Natural killer cell (primary cell): ENCODE data around the gene ZNF286A. TPM values are rescaled to one million over a fixed set of nuclear protein-coding genes. Genes with fewer than 3 reads are reported as not detected.
"Not testable (repeated sequence)": the region's sequence is repeated elsewhere in the genome, so short reads cannot be mapped to it uniquely, and the experiment has no call there.

Experiments
- ATAC-seq, 3 donors: fragments of 150-1000 bp in 2 of 3; fragments of 200-7000 bp in 1 of 3; cut with Tn5 transposase; 1 replicate in 1 of 3; 2 replicates in 2 of 3; pipeline ENCODE4 v1.10.0; 2021; ENCODE audit warnings: mild to moderate bottlenecking in 2 of 3, moderate library complexity in 2 of 3
- DNase-seq, 2 donors: peaks; one replicate each; pipeline versions ENCODE4 v3.0.0 to v3.0.0-alpha.2; 2013 to 2021; ENCODE audit warnings: mixed read lengths in 1 of 2
- H3K27ac ChIP-seq: one replicate; pipeline ENCODE4 v1.5.1; 2013; ENCODE audit warnings: mild to moderate bottlenecking, low read length
- H3K27me3 ChIP-seq: one replicate; pipeline ENCODE4 v1.6.1; 2013; ENCODE audit warnings: low read length; ENCODE audit not compliant: control insufficient read depth, insufficient read depth
- H3K36me3 ChIP-seq: one replicate; pipeline ENCODE4 v1.6.1; 2013; ENCODE audit warnings: low read length; ENCODE audit not compliant: control insufficient read depth, insufficient read depth
- H3K4me1 ChIP-seq: one replicate; pipeline ENCODE4 v1.6.1; 2013; ENCODE audit warnings: low read length; ENCODE audit not compliant: control insufficient read depth, insufficient read depth
- H3K4me3 ChIP-seq: one replicate; pipeline ENCODE4 v1.5.1; 2013; ENCODE audit warnings: low read length
- H3K9me3 ChIP-seq: one replicate; pipeline ENCODE4 v1.6.1; 2013; ENCODE audit warnings: low read length; ENCODE audit not compliant: control insufficient read depth, insufficient read depth
- H3K27ac Mint-ChIP-seq, 2 donors: one replicate each; pipeline ENCODE4 v1.8.0; 2022; ENCODE audit warnings: mild to moderate bottlenecking in 2 of 2, mixed read lengths in 2 of 2, moderate library complexity in 1 of 2
- H3K27me3 Mint-ChIP-seq, 2 donors: one replicate each; pipeline ENCODE4 v1.8.0; 2022; ENCODE audit warnings: low read depth in 2 of 2, mixed read lengths in 2 of 2
- H3K36me3 Mint-ChIP-seq: one replicate; pipeline ENCODE4 v1.8.0; 2022; ENCODE audit warnings: mixed read lengths
- H3K4me1 Mint-ChIP-seq, 2 donors: one replicate each; pipeline ENCODE4 v1.8.0; 2022; ENCODE audit warnings: mixed read lengths in 2 of 2
- H3K4me3 Mint-ChIP-seq: one replicate; pipeline ENCODE4 v1.8.0; 2022; ENCODE audit warnings: mild to moderate bottlenecking, moderate library complexity, mixed read lengths
- H3K9me3 Mint-ChIP-seq, 2 donors: one replicate each; pipeline ENCODE4 v1.8.0; 2022; ENCODE audit warnings: mixed read lengths in 2 of 2
- CTCF ChIP-seq: fragments of 200-600 bp; IDR thresholded peaks from one replicate; pipeline ENCODE4 v1.8.0; 2022; ENCODE audit warnings: antibody characterized with exemption
- WGBS: methylation state at CpG from one replicate; pipeline ENCODE4 v1.1.7; 2013; ENCODE audit warnings: missing lambda C conversion rate; ENCODE audit not compliant: insufficient coverage; 5-methylcytosine and 5-hydroxymethylcytosine counted together
- intact Hi-C: fragments of 100-400 bp; cut with micrococcal nuclease; formaldehyde crosslinking; loops from one replicate; pipeline ENCODE4 v1.14.2; 2022
- total RNA-seq, 4 donors: library from RNA; stranded (reverse); fragments of 120-200 nt in 1 of 4; gene quantifications; one replicate each; pipeline versions ENCODE4 v1.2.3 to v1.2.4, GENCODE V29; 2013 to 2022

ZNF286A gene
- total RNA-seq, 3 donors from 2014 or later (not counting 1 experiment from before 2014, with no cell fraction given) = 14.9 to 20.8 (median 18.8) TPM

GRCh38 chr17:15744074-15744676 lies 44.6 kb downstream of the ZNF286A start:
- Histone ChIP-seq H3K4me3 (no peak overlapping the region), H3K27ac (no peak overlapping the region), H3K36me3 (no peaks in the 10 kb centered on the region), H3K4me1 (no peaks in the 10 kb centered on the region), H3K27me3 (no peaks in the 10 kb centered on the region), H3K9me3 (no peaks in the 10 kb centered on the region)
- DNase-seq = no peak
- Mint-ChIP-seq H3K27me3 (peaks cover 16 to 21% of the 10 kb centered on the region in 2 donors), H3K36me3 (no peaks in the 10 kb centered on the region), H3K4me3 (no peak overlapping the region), H3K9me3 (no peaks in the 10 kb centered on the region), H3K4me1 (no peaks in the 10 kb centered on the region), H3K27ac (no peak overlapping the region)
- no peak for TF ChIP-seq CTCF
- ATAC-seq = no peak
- 79% methylated on average over 7 of the region's 7 CpGs for WGBS
- intact Hi-C loops = no loop called here

- intact Hi-C loops = no loop called here
- DNase-seq (no peak), ATAC-seq (no peak)
- no peaks in the 10 kb centered on the region for H3K9me3 ChIP-seq
- Mint-ChIP-seq H3K27ac (no peak overlapping the region), H3K27me3 (peaks cover 12 to 14% of the 10 kb centered on the region in 2 donors), H3K36me3 (no peaks in the 10 kb centered on the region), H3K9me3 (no peaks in the 10 kb centered on the region), H3K4me1 (no peaks in the 10 kb centered on the region), H3K4me3 (no peak overlapping the region)
- H3K27me3 ChIP-seq = no peaks in the 10 kb centered on the region
- H3K4me3 ChIP-seq = no peak overlapping the region
- no peaks in the 10 kb centered on the region for H3K4me1 ChIP-seq
- no peaks in the 10 kb centered on the region for H3K36me3 ChIP-seq
- no peak for TF ChIP-seq CTCF
- no peak overlapping the region for H3K27ac ChIP-seq
- 100% methylated on average over 1 of the region's 2 CpGs for WGBS
These were observed 45.3 kb downstream of the ZNF286A start for GRCh38 chr17:15744885-15745284.

GRCh38 chr17:15749403-15749802 lies 49.9 kb downstream of the ZNF286A start:
- 43% methylated on average over 36 of the region's 36 CpGs for WGBS
- H3K4me3 Mint-ChIP-seq, H3K27ac Mint-ChIP-seq, H3K27me3 ChIP-seq, H3K27ac ChIP-seq, H3K4me1 ChIP-seq, H3K9me3 ChIP-seq, H3K9me3 Mint-ChIP-seq, H3K4me3 ChIP-seq, H3K36me3 ChIP-seq, H3K4me1 Mint-ChIP-seq, H3K36me3 Mint-ChIP-seq, ATAC-seq, intact Hi-C loops, DNase-seq: not testable (repeated sequence)
- H3K27me3 Mint-ChIP-seq = peaks cover 12 to 14% of the 10 kb centered on the region in 2 donors

- H3K27me3 ChIP-seq, H3K36me3 Mint-ChIP-seq, intact Hi-C loops, H3K27ac ChIP-seq, H3K4me3 ChIP-seq, H3K4me3 Mint-ChIP-seq, H3K9me3 ChIP-seq, H3K9me3 Mint-ChIP-seq, H3K4me1 Mint-ChIP-seq, DNase-seq, H3K36me3 ChIP-seq, H3K27ac Mint-ChIP-seq, H3K27me3 Mint-ChIP-seq, H3K4me1 ChIP-seq: not testable (repeated sequence)
- WGBS = 95% methylated on average over 4 of the region's 14 CpGs
- ATAC-seq = peak in 1 of 3 donors; percentile 39
These were observed 69.4 kb downstream of the ZNF286A start for GRCh38 chr17:15768865-15769533.

Other genes with a start within 250 kb of the ZNF286A start
- gene CDRT4, start 232.1 kb upstream of the ZNF286A start, total RNA-seq = 10 to 100 TPM in 2 of 3 donors, 1 to 10 TPM in 1; 5.5 to 14.0 (median 11.8) TPM
- gene TVP23C, start 136.3 kb upstream of the ZNF286A start, total RNA-seq = 10 to 100 TPM; 28.2 to 45.4 (median 40.4) TPM
- gene FBXW10B, start 80.0 kb upstream of the ZNF286A start, total RNA-seq = under 1 TPM in 1 of 3 donors, not detected in 2; 0.79 TPM
- 1 to 10 TPM; 2.4 to 4.7 (median 3.8) TPM for gene TRIM16, start 15.4 kb upstream of the ZNF286A start, total RNA-seq
- gene TBC1D26, start 32.5 kb downstream of the ZNF286A start, total RNA-seq = not detected
- gene ADORA2B, start 245.4 kb downstream of the ZNF286A start, total RNA-seq = under 1 TPM; 0.14 to 0.88 (median 0.41) TPM